Activated gamma-delta T cell (primary cell): Measurements from ENCODE around the gene NXPH3.
A peak's percentile ranks its signal among the peaks of the same experiment; 100 is the strongest.
"Not testable (repeated sequence)": the region's sequence is repeated elsewhere in the genome, so short reads cannot be mapped to it uniquely, and the experiment has no call there.

Source experiments
- DNase-seq: peaks from one replicate; lab custom pipeline; 2025; lab: John Stamatoyannopoulos, UW

The NXPH3 gene

GRCh38 chr17:49554694-49555494, 20.8 kb upstream of the NXPH3 start:
- DNase-seq: no peak

- no peak for DNase-seq
Measured at GRCh38 chr17:49555495-49556222, 20.0 kb upstream of the NXPH3 start.

GRCh38 chr17:49556223-49556943, 19.3 kb upstream of the NXPH3 start:
- DNase-seq: peak; percentile 67

- DNase-seq: no peak
Measured at GRCh38 chr17:49557312-49558024, 18.2 kb upstream of the NXPH3 start.

GRCh38 chr17:49564638-49565037, 11.0 kb upstream of the NXPH3 start:
- no peak for DNase-seq

- no peak for DNase-seq
Measured at GRCh38 chr17:49565948-49566491, 9.7 kb upstream of the NXPH3 start.

GRCh38 chr17:49566668-49567071, 9.0 kb upstream of the NXPH3 start:
- DNase-seq: no peak

GRCh38 chr17:49567104-49567521, 8.6 kb upstream of the NXPH3 start:
- no peak for DNase-seq

- DNase-seq: peak; percentile 58
Measured at GRCh38 chr17:49567871-49568694, 7.6 kb upstream of the NXPH3 start.

- DNase-seq: not testable (repeated sequence)
Measured at GRCh38 chr17:49568695-49569047, 7.0 kb upstream of the NXPH3 start.

GRCh38 chr17:49570540-49571242, 5.0 kb upstream of the NXPH3 start:
- no peak for DNase-seq

GRCh38 chr17:49571283-49571682, 4.4 kb upstream of the NXPH3 start:
- DNase-seq: no peak

GRCh38 chr17:49571764-49572163, 3.9 kb upstream of the NXPH3 start:
- no peak for DNase-seq

- DNase-seq: no peak
Measured at GRCh38 chr17:49572226-49572625, 3.4 kb upstream of the NXPH3 start.

- no peak for DNase-seq
Measured at GRCh38 chr17:49572806-49573420, 2.8 kb upstream of the NXPH3 start.

GRCh38 chr17:49573510-49574322, 2.0 kb upstream of the NXPH3 start:
- no peak for DNase-seq

GRCh38 chr17:49574323-49574781, 1.3 kb upstream of the NXPH3 start:
- no peak for DNase-seq

- DNase-seq: no peak
Measured at GRCh38 chr17:49574945-49575678, 559 bp upstream of the NXPH3 start.
